ENCODE results near the gene CD2AP.

Gene CD2AP

GRCh38 chr6:47587493-47587892 is 109.9 kb downstream of the CD2AP start:
- H3K9me3 Mint-ChIP-seq = no peaks in the 10 kb centered on the region
- H3K27me3 Mint-ChIP-seq = no peaks in the 10 kb centered on the region
- peaks cover 18% of the 10 kb centered on the region for H3K36me3 Mint-ChIP-seq (ENCODE audit: low read depth)
- H3K27ac Mint-ChIP-seq = no peak overlapping the region
- no peak overlapping the region for H3K4me3 Mint-ChIP-seq
- intact Hi-C loops (cut with micrococcal nuclease) = no loop called here
- H3K4me1 Mint-ChIP-seq (ENCODE audit: low read depth) = no peaks in the 10 kb centered on the region

- Mint-ChIP-seq H3K9me3 (no peaks in the 10 kb centered on the region), H3K36me3 (ENCODE audit: low read depth) (peaks cover 9% of the 10 kb centered on the region), H3K27ac (no peak overlapping the region), H3K27me3 (no peaks in the 10 kb centered on the region), H3K4me3 (no peak overlapping the region), H3K4me1 (ENCODE audit: low read depth) (no peaks in the 10 kb centered on the region)
- intact Hi-C loops (cut with micrococcal nuclease) = no loop called here
Measured at GRCh38 chr6:47592131-47592840, 114.7 kb downstream of the CD2AP start.

GRCh38 chr6:47593979-47594378 is 116.4 kb downstream of the CD2AP start:
- Mint-ChIP-seq H3K4me3 (no peak overlapping the region), H3K4me1 (ENCODE audit: low read depth) (no peaks in the 10 kb centered on the region), H3K27me3 (no peaks in the 10 kb centered on the region), H3K36me3 (ENCODE audit: low read depth) (peaks cover 17% of the 10 kb centered on the region), H3K9me3 (no peaks in the 10 kb centered on the region), H3K27ac (no peak overlapping the region)
- intact Hi-C loops (cut with micrococcal nuclease) = no loop called here

GRCh38 chr6:47595785-47596184 is 118.2 kb downstream of the CD2AP start:
- Mint-ChIP-seq H3K27me3 (no peaks in the 10 kb centered on the region), H3K27ac (no peak overlapping the region), H3K9me3 (no peaks in the 10 kb centered on the region), H3K4me3 (no peak overlapping the region), H3K4me1 (ENCODE audit: low read depth) (no peaks in the 10 kb centered on the region), H3K36me3 (ENCODE audit: low read depth) (peaks cover 17% of the 10 kb centered on the region)
- intact Hi-C loops (cut with micrococcal nuclease) = no loop called here

- H3K36me3 Mint-ChIP-seq (ENCODE audit: low read depth) = peaks cover 17% of the 10 kb centered on the region
- intact Hi-C loops (cut with micrococcal nuclease) = no loop called here
- H3K4me1 Mint-ChIP-seq (ENCODE audit: low read depth) = no peaks in the 10 kb centered on the region
- H3K4me3 Mint-ChIP-seq = no peak overlapping the region
- no peak overlapping the region for H3K27ac Mint-ChIP-seq
- no peaks in the 10 kb centered on the region for H3K27me3 Mint-ChIP-seq
- no peaks in the 10 kb centered on the region for H3K9me3 Mint-ChIP-seq
Measured at GRCh38 chr6:47598367-47598766, 120.8 kb downstream of the CD2AP start.

GRCh38 chr6:47599512-47599911 is 121.9 kb downstream of the CD2AP start:
- Mint-ChIP-seq H3K9me3 (no peaks in the 10 kb centered on the region), H3K36me3 (ENCODE audit: low read depth) (peaks cover 17% of the 10 kb centered on the region), H3K4me1 (ENCODE audit: low read depth) (no peaks in the 10 kb centered on the region), H3K27ac (no peak overlapping the region), H3K4me3 (no peak overlapping the region), H3K27me3 (no peaks in the 10 kb centered on the region)
- intact Hi-C loops (cut with micrococcal nuclease) = no loop called here

- Mint-ChIP-seq H3K9me3 (no peaks in the 10 kb centered on the region), H3K4me1 (ENCODE audit: low read depth) (no peaks in the 10 kb centered on the region), H3K27me3 (no peaks in the 10 kb centered on the region), H3K36me3 (ENCODE audit: low read depth) (peaks cover 13% of the 10 kb centered on the region), H3K27ac (no peak overlapping the region), H3K4me3 (no peak overlapping the region)
- intact Hi-C loops (cut with micrococcal nuclease) = loop anchor here (10.0 kb wide), 1 partner anchor 188 kb away; no protein-coding TSS in a partner anchor
Measured at GRCh38 chr6:47603227-47603626, 125.6 kb downstream of the CD2AP start.

- peaks cover 13% of the 10 kb centered on the region for H3K36me3 Mint-ChIP-seq (ENCODE audit: low read depth)
- H3K27me3 Mint-ChIP-seq = no peaks in the 10 kb centered on the region
- H3K4me3 Mint-ChIP-seq = no peak overlapping the region
- intact Hi-C loops (cut with micrococcal nuclease) = loop anchor here (10.0 kb wide), 1 partner anchor 189 kb away; no protein-coding TSS in a partner anchor
- no peaks in the 10 kb centered on the region for H3K9me3 Mint-ChIP-seq
- no peaks in the 10 kb centered on the region for H3K4me1 Mint-ChIP-seq (ENCODE audit: low read depth)
- no peak overlapping the region for H3K27ac Mint-ChIP-seq
Measured at GRCh38 chr6:47603995-47604394, 126.4 kb downstream of the CD2AP start.

- Mint-ChIP-seq H3K4me3 (no peak overlapping the region), H3K9me3 (no peaks in the 10 kb centered on the region), H3K36me3 (ENCODE audit: low read depth) (peaks cover 19% of the 10 kb centered on the region), H3K27me3 (no peaks in the 10 kb centered on the region), H3K27ac (no peak overlapping the region), H3K4me1 (ENCODE audit: low read depth) (no peaks in the 10 kb centered on the region)
- intact Hi-C loops (cut with micrococcal nuclease) = no loop called here
Measured at GRCh38 chr6:47621838-47622449, 144.4 kb downstream of the CD2AP start.

- intact Hi-C loops (cut with micrococcal nuclease) = no loop called here
- H3K9me3 Mint-ChIP-seq = no peaks in the 10 kb centered on the region
- no peak overlapping the region for H3K27ac Mint-ChIP-seq
- H3K4me3 Mint-ChIP-seq = no peak overlapping the region
- H3K27me3 Mint-ChIP-seq = no peaks in the 10 kb centered on the region
- H3K4me1 Mint-ChIP-seq (ENCODE audit: low read depth) = no peaks in the 10 kb centered on the region
- H3K36me3 Mint-ChIP-seq (ENCODE audit: low read depth) = peaks cover 6% of the 10 kb centered on the region
Measured at GRCh38 chr6:47626782-47627181, 149.2 kb downstream of the CD2AP start.

- no peaks in the 10 kb centered on the region for H3K9me3 Mint-ChIP-seq
- peaks cover under 1% of the 10 kb centered on the region for H3K27me3 Mint-ChIP-seq
- no peaks in the 10 kb centered on the region for H3K36me3 Mint-ChIP-seq (ENCODE audit: low read depth)
- no peaks in the 10 kb centered on the region for H3K4me1 Mint-ChIP-seq (ENCODE audit: low read depth)
- intact Hi-C loops (cut with micrococcal nuclease) = no loop called here
- H3K4me3 Mint-ChIP-seq = no peak overlapping the region
- no peak overlapping the region for H3K27ac Mint-ChIP-seq
Measured at GRCh38 chr6:47628448-47629272, 151.1 kb downstream of the CD2AP start.

GRCh38 chr6:47629954-47630353 is 152.4 kb downstream of the CD2AP start:
- no peak overlapping the region for H3K27ac Mint-ChIP-seq
- intact Hi-C loops (cut with micrococcal nuclease) = loop anchor here (2.0 to 5.0 kb wide), 3 partner anchors 102 to 1777 kb away; no protein-coding TSS in a partner anchor

GRCh38 chr6:47630587-47630986 is 153.0 kb downstream of the CD2AP start:
- intact Hi-C loops (cut with micrococcal nuclease) = loop anchor here (2.0 to 5.0 kb wide), 3 partner anchors 102 to 1777 kb away; no protein-coding TSS in a partner anchor
- Mint-ChIP-seq H3K9me3 (no peaks in the 10 kb centered on the region), H3K27me3 (peaks cover 2% of the 10 kb centered on the region), H3K27ac (no peak overlapping the region), H3K4me3 (no peak overlapping the region), H3K4me1 (ENCODE audit: low read depth) (no peaks in the 10 kb centered on the region), H3K36me3 (ENCODE audit: low read depth) (no peaks in the 10 kb centered on the region)

More at GRCh38 chr6:47629954-47630353, 152.4 kb downstream of the CD2AP start:
- no peaks in the 10 kb centered on the region for H3K36me3 Mint-ChIP-seq (ENCODE audit: low read depth)
- H3K4me3 Mint-ChIP-seq = no peak overlapping the region
- peaks cover 2% of the 10 kb centered on the region for H3K27me3 Mint-ChIP-seq
- H3K4me1 Mint-ChIP-seq (ENCODE audit: low read depth) = no peaks in the 10 kb centered on the region
- H3K9me3 Mint-ChIP-seq = no peaks in the 10 kb centered on the region

- H3K4me3 Mint-ChIP-seq = no peak overlapping the region
- peaks cover 2% of the 10 kb centered on the region for H3K27me3 Mint-ChIP-seq
- H3K9me3 Mint-ChIP-seq = no peaks in the 10 kb centered on the region
- no peaks in the 10 kb centered on the region for H3K4me1 Mint-ChIP-seq (ENCODE audit: low read depth)
- H3K27ac Mint-ChIP-seq = no peak overlapping the region
- intact Hi-C loops (cut with micrococcal nuclease) = loop anchor here (2.0 to 5.0 kb wide), 3 partner anchors 101 to 1776 kb away; no protein-coding TSS in a partner anchor
- no peaks in the 10 kb centered on the region for H3K36me3 Mint-ChIP-seq (ENCODE audit: low read depth)
Measured at GRCh38 chr6:47631269-47631772, 153.7 kb downstream of the CD2AP start.
